Adipocyte (in vitro differentiated cells): ENCODE results near the gene DHRS9.
"Not testable (repeated sequence)": the region's sequence is repeated elsewhere in the genome, so short reads cannot be mapped to it uniquely, and the experiment has no call there.

Experiments used
- DNase-seq: peaks from one replicate; pipeline ENCODE4 v3.0.0-alpha.2; 2015; ENCODE audit warnings: low read depth
- H3K27me3 ChIP-seq: replicated peaks from 2 replicates; pipeline ENCODE4 v1.7.0; 2013; ENCODE audit warnings: mild to moderate bottlenecking, low read length, moderate library complexity; ENCODE audit not compliant: control insufficient read depth, insufficient read depth
- H3K36me3 ChIP-seq: 2 replicates; pipeline ENCODE4 v1.7.0; 2013; ENCODE audit warnings: low read length, mild to moderate bottlenecking, moderate library complexity; ENCODE audit not compliant: control insufficient read depth, insufficient read depth, severe bottlenecking
- H3K4me1 ChIP-seq: 2 replicates; pipeline ENCODE4 v1.7.0; 2013; ENCODE audit warnings: mild to moderate bottlenecking, low read length, moderate library complexity; ENCODE audit not compliant: control insufficient read depth, insufficient read depth
- H3K4me3 ChIP-seq: 2 replicates; pipeline ENCODE4 v1.7.0; 2013; ENCODE audit warnings: mild to moderate bottlenecking, low read length, moderate library complexity
- H3K9ac ChIP-seq: 2 replicates; pipeline ENCODE4 v1.7.0; 2013; ENCODE audit warnings: mild to moderate bottlenecking, low read length, moderate library complexity
- H3K9me3 ChIP-seq: 2 replicates; pipeline ENCODE4 v1.7.0; 2013; ENCODE audit warnings: mild to moderate bottlenecking, low read length, moderate library complexity; ENCODE audit not compliant: control insufficient read depth

DHRS9 gene

GRCh38 chr2:169039702-169040101, 29.7 kb upstream of the DHRS9 start:
- Histone ChIP-seq H3K36me3 (no peaks in the 10 kb centered on the region), H3K4me3 (no peak overlapping the region), H3K9me3 (peaks cover 24% of the 10 kb centered on the region), H3K9ac (no peak overlapping the region), H3K4me1 (peaks cover 9% of the 10 kb centered on the region), H3K27me3 (no peaks in the 10 kb centered on the region)
- DNase-seq: no peak

GRCh38 chr2:169041594-169041993, 27.8 kb upstream of the DHRS9 start:
- no peak for DNase-seq
- Histone ChIP-seq H3K9ac (no peak overlapping the region), H3K4me3 (no peak overlapping the region), H3K27me3 (no peaks in the 10 kb centered on the region), H3K4me1 (peaks cover 9% of the 10 kb centered on the region), H3K9me3 (peaks cover 28% of the 10 kb centered on the region), H3K36me3 (no peaks in the 10 kb centered on the region)

- Histone ChIP-seq H3K36me3 (no peaks in the 10 kb centered on the region), H3K4me3 (no peak overlapping the region)
- DNase-seq: no peak
Observed at GRCh38 chr2:169042856-169043255, 26.5 kb upstream of the DHRS9 start.

DNA sequence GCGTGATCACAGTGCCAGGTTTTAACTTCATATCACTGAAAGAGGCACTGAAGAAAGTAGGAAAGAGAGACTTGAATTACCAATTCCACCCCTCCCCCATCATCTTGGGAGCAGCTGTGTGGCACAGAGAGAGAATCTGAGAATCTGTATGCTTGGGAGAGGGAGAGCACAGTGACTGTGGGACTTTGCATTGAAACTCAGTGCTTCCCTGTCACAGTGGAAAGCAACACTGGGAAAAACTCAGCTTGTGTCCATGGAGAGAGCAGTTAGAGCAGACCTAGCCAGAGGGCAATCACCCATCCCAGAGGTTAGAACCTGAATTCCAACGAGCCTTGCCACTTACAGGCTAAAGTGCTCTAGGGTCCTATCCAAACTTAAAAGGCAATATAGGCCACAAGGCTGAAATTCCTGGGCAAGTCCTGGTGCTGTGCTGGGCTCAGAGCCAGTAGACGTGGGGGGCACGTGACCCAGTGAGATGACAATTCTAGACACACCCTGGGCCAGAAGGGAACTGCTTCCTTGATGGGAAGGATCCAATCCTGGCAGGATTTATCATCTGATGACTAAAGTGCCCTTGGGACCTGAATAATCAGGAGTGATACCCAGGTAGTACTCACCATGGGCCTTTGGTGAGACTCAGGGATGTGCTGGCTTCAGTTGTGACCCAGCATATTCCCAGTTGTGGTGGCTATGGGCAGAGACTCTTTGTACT, 22.8 kb upstream of the DHRS9 start:
- DNase-seq: no peak
- no peaks in the 10 kb centered on the region for H3K36me3 ChIP-seq
- no peaks in the 10 kb centered on the region for H3K4me1 ChIP-seq
- H3K4me3 ChIP-seq: no peak overlapping the region
- H3K27me3 ChIP-seq: no peaks in the 10 kb centered on the region
- H3K9ac ChIP-seq: no peak overlapping the region
- H3K9me3 ChIP-seq: peaks cover 24% of the 10 kb centered on the region

More at GRCh38 chr2:169042856-169043255, 26.5 kb upstream of the DHRS9 start:
- Histone ChIP-seq H3K27me3 (no peaks in the 10 kb centered on the region), H3K4me1 (peaks cover 8% of the 10 kb centered on the region), H3K9me3 (peaks cover 28% of the 10 kb centered on the region), H3K9ac (no peak overlapping the region)

DNA sequence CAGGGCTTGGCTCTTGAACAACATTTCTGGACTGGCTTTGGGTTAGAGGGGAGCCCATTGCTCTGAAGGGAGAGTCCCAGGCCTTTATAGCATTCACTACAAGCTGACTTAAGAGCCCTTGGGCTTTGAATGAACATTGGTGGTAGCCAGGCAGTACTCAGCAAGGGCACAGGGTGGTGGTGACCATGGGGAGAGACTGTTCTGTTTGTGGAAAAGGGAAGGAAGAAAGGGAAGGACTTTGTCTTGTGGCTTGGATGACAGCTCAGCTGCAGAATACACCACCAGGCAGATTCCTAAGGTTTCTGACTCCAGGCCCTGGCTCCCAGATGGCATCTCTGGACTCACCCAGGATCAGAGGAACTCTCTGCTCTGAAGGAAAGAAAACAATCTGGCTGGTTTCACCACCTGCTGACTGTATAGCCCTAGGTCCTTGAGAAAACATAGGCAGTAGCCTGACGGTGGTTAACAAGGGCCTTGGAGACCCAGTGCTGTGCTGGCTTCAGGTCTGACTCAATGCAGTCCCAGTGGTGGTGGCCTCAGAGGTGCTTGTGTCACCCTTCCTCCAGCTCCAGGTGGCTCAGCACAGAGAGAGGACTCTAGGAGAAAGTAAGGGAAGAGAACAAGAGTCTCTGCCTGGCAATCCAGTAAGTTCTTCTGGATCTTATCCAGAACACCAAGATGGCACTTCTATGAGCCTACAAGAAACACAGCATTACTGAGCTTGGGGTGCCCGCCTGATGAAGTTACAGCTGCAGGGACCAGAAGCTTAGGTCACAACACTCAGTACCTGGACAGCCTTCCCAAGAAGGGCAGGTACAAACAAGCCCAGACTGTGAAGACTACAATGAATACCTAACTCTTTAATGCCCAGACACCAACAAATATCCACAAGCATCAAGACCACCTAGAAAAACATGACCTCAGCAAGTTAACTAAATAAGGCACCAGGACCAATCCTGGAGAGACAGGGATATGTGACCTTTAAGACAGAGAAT, 21.8 kb upstream of the DHRS9 start:
- no peak for DNase-seq

DNA sequence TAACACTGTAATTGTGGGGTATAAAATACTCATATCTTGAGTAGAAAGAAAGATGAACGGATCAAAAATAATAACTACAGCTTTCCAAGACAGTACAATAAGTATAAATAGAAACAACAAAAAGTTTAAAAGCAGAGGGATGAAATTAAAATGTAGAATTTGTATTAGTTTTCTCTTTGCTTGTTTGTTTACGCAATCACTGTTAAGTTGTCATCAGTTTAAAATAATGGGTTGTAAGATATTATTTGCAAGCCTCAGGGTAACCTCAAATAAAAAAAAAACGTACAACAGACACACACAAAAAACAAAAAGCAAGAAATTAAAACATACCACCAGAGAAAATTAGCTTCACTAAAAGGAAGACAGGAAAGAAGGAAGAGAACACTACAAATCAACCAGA, 20.2 kb upstream of the DHRS9 start:
- no peaks in the 10 kb centered on the region for H3K36me3 ChIP-seq
- no peaks in the 10 kb centered on the region for H3K27me3 ChIP-seq
- DNase-seq: no peak
- no peak overlapping the region for H3K4me3 ChIP-seq
- no peak overlapping the region for H3K9ac ChIP-seq
- peaks cover 7% of the 10 kb centered on the region for H3K9me3 ChIP-seq
- no peaks in the 10 kb centered on the region for H3K4me1 ChIP-seq

More for the DNA sequence above, 21.8 kb upstream of the DHRS9 start:
- Histone ChIP-seq H3K36me3 (no peaks in the 10 kb centered on the region), H3K27me3 (no peaks in the 10 kb centered on the region), H3K9ac (no peak overlapping the region), H3K9me3 (peaks cover 19% of the 10 kb centered on the region), H3K4me3 (no peak overlapping the region), H3K4me1 (no peaks in the 10 kb centered on the region)

DNA sequence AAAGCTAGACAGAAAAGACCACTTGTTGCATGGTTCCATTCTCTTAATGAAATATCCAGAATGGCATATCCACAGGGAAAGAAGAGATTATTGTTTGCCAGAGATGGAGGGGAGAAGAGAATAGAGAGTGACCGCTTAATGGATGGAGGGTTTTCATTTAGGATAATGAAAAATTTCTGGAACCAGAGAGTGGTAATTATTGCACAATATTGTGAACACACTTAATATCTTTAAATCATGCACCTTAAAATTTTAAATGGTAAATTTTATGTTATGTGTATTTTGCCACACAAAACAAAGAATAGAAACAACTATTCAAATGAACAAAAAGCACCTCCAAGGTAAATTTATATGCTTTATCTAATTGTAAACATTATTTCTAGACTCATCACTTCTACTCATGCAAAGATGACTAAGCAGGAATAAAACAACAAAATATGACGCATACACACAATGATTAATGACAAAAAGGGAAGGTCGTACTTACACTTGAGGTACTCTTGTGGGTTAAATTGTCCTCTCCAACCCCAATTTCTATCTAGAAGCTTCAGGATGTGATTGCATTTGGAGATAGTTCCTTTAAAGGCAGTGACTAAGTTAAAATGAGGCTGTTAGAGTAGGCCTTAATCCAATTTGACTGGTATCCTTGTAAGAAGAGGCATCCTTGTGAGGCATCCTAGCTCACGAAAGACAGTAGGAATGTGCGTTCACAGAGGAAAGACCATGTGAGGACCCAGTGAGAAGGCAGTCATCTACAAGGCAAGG, 18.7 kb upstream of the DHRS9 start:
- Histone ChIP-seq H3K9ac (no peak overlapping the region), H3K9me3 (peaks cover 22% of the 10 kb centered on the region), H3K27me3 (no peaks in the 10 kb centered on the region), H3K4me1 (no peaks in the 10 kb centered on the region), H3K4me3 (no peak overlapping the region), H3K36me3 (no peaks in the 10 kb centered on the region)
- DNase-seq: no peak

DNA sequence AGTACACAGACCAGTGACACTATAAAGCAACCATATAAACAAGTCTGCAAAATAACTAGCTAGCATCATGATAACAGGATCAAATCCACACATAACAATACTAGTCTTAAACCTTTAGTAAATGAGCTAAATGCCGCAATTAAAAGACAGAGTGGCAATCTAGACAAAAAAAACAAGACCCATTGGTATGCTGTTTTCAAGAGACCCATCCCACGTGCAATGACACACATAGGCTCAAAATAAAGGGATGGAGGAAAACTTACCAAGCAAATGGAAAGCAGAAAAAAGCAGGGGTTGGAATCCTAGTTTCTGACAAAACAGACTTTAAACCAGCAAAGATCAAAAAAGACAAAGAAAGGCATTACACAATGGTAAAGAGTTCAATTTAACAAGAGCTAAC, 14.8 kb upstream of the DHRS9 start:
- H3K9me3 ChIP-seq: peaks cover 34% of the 10 kb centered on the region
- not testable (repeated sequence) for H3K27me3 ChIP-seq, H3K36me3 ChIP-seq, H3K4me3 ChIP-seq, DNase-seq, H3K9ac ChIP-seq, H3K4me1 ChIP-seq

DNA sequence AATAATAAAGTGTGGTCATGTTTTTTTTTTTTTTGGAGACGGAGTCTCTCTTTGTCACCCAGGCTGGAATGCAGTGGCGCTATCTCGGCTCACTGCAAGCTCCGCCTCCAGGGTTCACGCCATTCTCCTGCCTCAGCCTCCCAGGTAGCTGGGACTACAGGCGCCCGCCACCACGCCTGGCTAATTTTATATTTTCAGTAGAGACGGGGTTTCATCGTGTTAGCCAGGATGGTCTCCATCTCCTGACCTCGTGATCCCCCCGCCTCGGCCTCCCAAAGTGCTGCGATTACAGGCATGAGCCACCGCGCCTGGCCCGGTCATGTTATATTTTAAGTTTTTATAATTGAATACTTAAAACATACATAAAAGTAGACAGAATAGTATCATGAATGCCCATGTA, 5.2 kb upstream of the DHRS9 start:
- not testable (repeated sequence) for H3K4me3 ChIP-seq, DNase-seq, H3K36me3 ChIP-seq, H3K27me3 ChIP-seq, H3K9ac ChIP-seq, H3K9me3 ChIP-seq
- peaks cover 20% of the 10 kb centered on the region for H3K4me1 ChIP-seq

DNA sequence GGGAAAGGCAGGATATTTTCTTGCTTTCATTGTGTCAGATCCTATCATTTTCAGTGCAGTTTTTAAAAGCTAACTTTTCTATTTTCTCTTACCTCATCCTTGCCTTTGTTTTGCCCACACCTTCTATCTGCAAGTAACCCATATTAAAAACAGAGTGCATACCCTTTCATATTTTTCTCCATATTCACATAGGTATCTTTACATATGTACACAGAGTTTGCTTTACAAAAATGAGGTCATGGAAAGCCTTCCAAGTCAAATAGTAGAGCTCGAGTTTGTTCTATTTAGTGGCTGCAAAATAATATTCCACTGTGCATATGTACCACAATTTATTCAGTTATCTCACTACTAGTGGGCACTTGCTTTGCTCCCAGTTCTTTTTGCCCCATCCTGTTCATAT, 3.9 kb upstream of the DHRS9 start:
- DNase-seq: no peak
- H3K9ac ChIP-seq: no peak overlapping the region
- peaks cover 28% of the 10 kb centered on the region for H3K4me1 ChIP-seq
- no peak overlapping the region for H3K4me3 ChIP-seq
- H3K36me3 ChIP-seq: no peaks in the 10 kb centered on the region
- H3K27me3 ChIP-seq: no peaks in the 10 kb centered on the region
- H3K9me3 ChIP-seq: no peaks in the 10 kb centered on the region
